ENCODE data around the gene PPP2R2D. TPM values are rescaled to one million over a fixed set of nuclear protein-coding genes. Genes with fewer than 3 reads are reported as not detected.

Gene PPP2R2D
- total RNA-seq, 4 donors from 2014 or later, result 18.6 to 27.5 (median 22.1) TPM

GRCh38 chr10:131933016-131933695, 32.3 kb downstream of the PPP2R2D start:
- intact Hi-C loops (cut with DNase I), result no loop called here
- Histone ChIP-seq H3K27ac (no peak overlapping the region), H3K27me3 (no peaks in the 10 kb centered on the region), H3K4me1 (peaks cover 0 to 48% (median 20%) of the 10 kb centered on the region in 3 donors), H3K9me3 (no peaks in the 10 kb centered on the region), H3K4me3 (no peak overlapping the region), H3K36me3 (peaks cover 0 to 41% (median 4%) of the 10 kb centered on the region in 3 donors)
- 85 to 86% methylated on average over 16 of the region's 18 CpGs for WGBS, 2 donors
- no peak for DNase-seq
- TF ChIP-seq, protein P1, sequence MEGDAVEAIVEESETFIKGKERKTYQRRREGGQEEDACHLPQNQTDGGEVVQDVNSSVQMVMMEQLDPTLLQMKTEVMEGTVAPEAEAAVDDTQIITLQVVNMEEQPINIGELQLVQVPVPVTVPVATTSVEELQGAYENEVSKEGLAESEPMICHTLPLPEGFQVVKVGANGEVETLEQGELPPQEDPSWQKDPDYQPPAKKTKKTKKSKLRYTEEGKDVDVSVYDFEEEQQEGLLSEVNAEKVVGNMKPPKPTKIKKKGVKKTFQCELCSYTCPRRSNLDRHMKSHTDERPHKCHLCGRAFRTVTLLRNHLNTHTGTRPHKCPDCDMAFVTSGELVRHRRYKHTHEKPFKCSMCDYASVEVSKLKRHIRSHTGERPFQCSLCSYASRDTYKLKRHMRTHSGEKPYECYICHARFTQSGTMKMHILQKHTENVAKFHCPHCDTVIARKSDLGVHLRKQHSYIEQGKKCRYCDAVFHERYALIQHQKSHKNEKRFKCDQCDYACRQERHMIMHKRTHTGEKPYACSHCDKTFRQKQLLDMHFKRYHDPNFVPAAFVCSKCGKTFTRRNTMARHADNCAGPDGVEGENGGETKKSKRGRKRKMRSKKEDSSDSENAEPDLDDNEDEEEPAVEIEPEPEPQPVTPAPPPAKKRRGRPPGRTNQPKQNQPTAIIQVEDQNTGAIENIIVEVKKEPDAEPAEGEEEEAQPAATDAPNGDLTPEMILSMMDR (IDR thresholded peaks at IDR 0.05), result no peak
- no peak for TF ChIP-seq POLR2A (IDR thresholded peaks at IDR 0.05)

DNA sequence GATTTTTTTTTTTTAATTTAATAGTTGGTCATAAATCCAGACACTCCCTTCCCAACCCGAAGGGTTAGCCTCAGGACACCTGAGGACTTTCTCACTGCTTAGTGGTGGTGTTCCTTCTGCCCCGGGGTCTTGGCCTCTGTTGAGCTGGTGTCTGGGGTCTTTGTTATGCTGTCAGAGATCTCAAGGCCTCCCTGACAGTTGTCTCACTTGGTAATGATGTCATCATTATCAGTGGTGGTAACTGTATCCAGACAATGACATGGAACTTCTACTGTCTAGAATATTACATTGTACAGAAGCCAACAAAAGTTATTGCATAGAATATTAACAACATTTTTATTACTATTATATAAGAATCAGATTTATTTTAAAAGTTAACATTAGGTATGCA, 32.9 kb downstream of the PPP2R2D start:
- H3K36me3 ChIP-seq, result peaks cover 0 to 47% (median 9%) of the 10 kb centered on the region in 3 donors
- no peak overlapping the region for H3K27ac ChIP-seq
- peaks cover 0 to 43% (median 15%) of the 10 kb centered on the region in 3 donors for H3K4me1 ChIP-seq
- no peak for DNase-seq
- intact Hi-C loops (cut with DNase I), result no loop called here
- H3K9me3 ChIP-seq, result no peaks in the 10 kb centered on the region
- H3K4me3 ChIP-seq, result no peak overlapping the region
- TF ChIP-seq POLR2A (IDR thresholded peaks at IDR 0.05), result no peak
- TF ChIP-seq, protein P1 (IDR thresholded peaks at IDR 0.05), result no peak
- no peaks in the 10 kb centered on the region for H3K27me3 ChIP-seq
- WGBS, 2 donors, result 73 to 100% methylated on average over 1 to 2 of the region's 2 CpGs

DNA sequence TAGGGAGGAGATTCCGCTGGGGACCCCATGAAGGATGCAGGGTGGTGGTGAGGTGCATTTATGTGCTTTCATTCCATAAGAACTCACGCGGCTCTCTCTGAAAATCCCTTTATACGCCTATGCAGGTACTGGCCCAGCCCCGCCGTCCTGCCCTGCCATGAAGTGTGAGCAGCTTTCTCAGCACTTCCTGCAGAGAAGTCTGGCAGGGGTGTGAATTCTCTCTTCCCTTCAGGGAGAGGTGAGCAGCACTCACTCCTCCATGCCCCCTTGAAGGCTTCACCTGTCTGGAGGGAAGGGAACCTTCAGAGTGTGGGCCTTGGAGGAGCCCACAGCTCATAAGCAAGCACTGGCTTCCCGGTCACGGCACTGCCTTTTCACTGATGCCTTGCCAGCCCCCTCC, 34.0 kb downstream of the PPP2R2D start:
- TF ChIP-seq, protein P1 (IDR thresholded peaks at IDR 0.05), result no peak
- no peak for TF ChIP-seq POLR2A (IDR thresholded peaks at IDR 0.05)

GRCh38 chr10:131935260-131935659, 34.5 kb downstream of the PPP2R2D start:
- Histone ChIP-seq H3K4me3 (no peak overlapping the region), H3K36me3 (peaks cover 0 to 60% (median 11%) of the 10 kb centered on the region in 3 donors), H3K4me1 (peaks cover 0 to 28% (median 9%) of the 10 kb centered on the region in 3 donors), H3K27me3 (no peaks in the 10 kb centered on the region), H3K9me3 (no peaks in the 10 kb centered on the region), H3K27ac (no peak overlapping the region)
- WGBS, 2 donors, result 64 to 80% methylated on average over 1 of the region's 1 CpG
- no peak for DNase-seq
- TF ChIP-seq POLR2A (IDR thresholded peaks at IDR 0.05), result no peak
- TF ChIP-seq, protein P1 (IDR thresholded peaks at IDR 0.05), result no peak
- intact Hi-C loops (cut with DNase I), result no loop called here

More for the DNA sequence above, 34.0 kb downstream of the PPP2R2D start:
- H3K36me3 ChIP-seq, result peaks cover 0 to 55% (median 11%) of the 10 kb centered on the region in 3 donors
- DNase-seq, result no peak
- no peak overlapping the region for H3K4me3 ChIP-seq
- 70 to 84% methylated on average over 2 to 7 of the region's 8 CpGs for WGBS, 2 donors
- intact Hi-C loops (cut with DNase I), result no loop called here
- H3K27ac ChIP-seq, result no peak overlapping the region
- H3K27me3 ChIP-seq, result no peaks in the 10 kb centered on the region
- H3K4me1 ChIP-seq, result peaks cover 0 to 32% (median 9%) of the 10 kb centered on the region in 3 donors
- no peaks in the 10 kb centered on the region for H3K9me3 ChIP-seq

DNA sequence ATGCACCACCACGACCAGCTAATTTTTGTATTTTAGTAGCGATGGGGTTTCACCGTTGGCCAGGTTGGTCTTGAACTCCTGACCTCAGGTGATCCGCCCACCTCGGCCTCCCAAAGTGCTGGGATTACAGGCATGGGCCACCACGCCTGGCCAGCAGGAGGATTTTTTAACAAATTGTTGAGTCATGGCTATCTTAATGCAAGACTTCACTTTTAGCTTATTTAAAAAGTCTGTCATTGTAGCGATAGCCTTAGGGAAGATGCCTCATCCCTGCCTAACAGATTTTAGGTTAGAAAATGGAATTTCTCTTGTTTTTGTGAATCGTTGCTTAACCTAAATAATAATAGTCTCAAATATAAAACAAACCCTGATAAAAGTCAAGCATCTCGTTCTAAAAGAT, 35.5 kb downstream of the PPP2R2D start:
- intact Hi-C loops (cut with DNase I), result no loop called here

More for the DNA sequence above, 35.5 kb downstream of the PPP2R2D start:
- no peak overlapping the region for H3K27ac ChIP-seq
- H3K27me3 ChIP-seq, result no peaks in the 10 kb centered on the region
- TF ChIP-seq POLR2A (IDR thresholded peaks at IDR 0.05), result no peak
- H3K4me1 ChIP-seq, result peaks cover 0 to 19% (median 2%) of the 10 kb centered on the region in 3 donors
- H3K36me3 ChIP-seq, result peaks cover 0 to 70% (median 11%) of the 10 kb centered on the region in 3 donors
- no peak overlapping the region for H3K4me3 ChIP-seq
- H3K9me3 ChIP-seq, result no peaks in the 10 kb centered on the region
- 87 to 92% methylated on average over 8 to 9 of the region's 9 CpGs for WGBS, 2 donors
- no peak for DNase-seq
